Spleen (tissue), 7 donors: Measurements from ENCODE around the gene ATP1A3.

Source experiments
- POLR2A ChIP-seq, 3 donors: fragments of 450-650 bp; IDR thresholded peaks; one replicate each; pipeline ENCODE4 v1.5.1; 2017; ENCODE audit warnings: antibody characterized with exemption in 3 of 3, mild to moderate bottlenecking in 1 of 3
- TF ChIP-seq, protein P1 (sequence below), 11 experiments: fragments of 200-600 bp in 7 of 11; fragments of 450-650 bp in 4 of 11; sonication (generic) in 4 of 11; IDR thresholded peaks in 8 of 11; conservative IDR thresholded peaks in 3 of 11; 1 replicate in 7 of 11; 2 replicates in 4 of 11; pipeline versions ENCODE4 v1.4.0 to v1.8.0; 2016 to 2021; ENCODE audit warnings: antibody characterized with exemption in 11 of 11, inconsistent platforms in 4 of 11, mild to moderate bottlenecking in 1 of 11
- donor health status: DM: no; HTN: no; CAD: no; lungs with moderate emphysema.
- donor health status: DM: no; HTN: no; CAD: no.
- donor health status: DM: no; HTN: no; CAD: no.

DNA sequence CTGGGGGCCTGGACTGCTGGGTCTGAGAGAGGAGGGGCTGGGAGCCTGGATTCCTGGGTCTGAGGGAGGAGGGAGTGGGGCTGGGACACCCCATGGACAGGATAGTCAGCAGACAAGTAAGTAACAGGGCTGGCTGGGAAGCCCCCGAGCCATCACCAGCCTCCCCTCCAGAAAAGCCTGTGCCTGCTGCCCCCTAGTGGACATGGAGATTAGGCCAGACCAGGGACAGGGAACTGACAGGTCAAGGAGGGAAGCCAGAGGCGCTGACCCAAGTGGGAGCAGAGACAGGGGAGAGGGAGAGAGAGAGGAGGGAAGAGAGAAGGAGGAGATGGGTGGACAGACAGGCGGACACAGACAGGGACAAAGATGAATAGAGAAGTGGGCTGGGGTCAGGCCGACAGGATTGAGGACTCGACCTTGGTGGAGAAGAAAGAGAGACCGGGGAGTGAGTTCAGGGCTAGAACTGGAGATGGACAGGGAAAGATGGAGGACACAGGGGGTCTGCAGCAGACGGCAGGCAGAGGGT lies 59.1 kb downstream of the ATP1A3 start:
- TF ChIP-seq, protein P1, sequence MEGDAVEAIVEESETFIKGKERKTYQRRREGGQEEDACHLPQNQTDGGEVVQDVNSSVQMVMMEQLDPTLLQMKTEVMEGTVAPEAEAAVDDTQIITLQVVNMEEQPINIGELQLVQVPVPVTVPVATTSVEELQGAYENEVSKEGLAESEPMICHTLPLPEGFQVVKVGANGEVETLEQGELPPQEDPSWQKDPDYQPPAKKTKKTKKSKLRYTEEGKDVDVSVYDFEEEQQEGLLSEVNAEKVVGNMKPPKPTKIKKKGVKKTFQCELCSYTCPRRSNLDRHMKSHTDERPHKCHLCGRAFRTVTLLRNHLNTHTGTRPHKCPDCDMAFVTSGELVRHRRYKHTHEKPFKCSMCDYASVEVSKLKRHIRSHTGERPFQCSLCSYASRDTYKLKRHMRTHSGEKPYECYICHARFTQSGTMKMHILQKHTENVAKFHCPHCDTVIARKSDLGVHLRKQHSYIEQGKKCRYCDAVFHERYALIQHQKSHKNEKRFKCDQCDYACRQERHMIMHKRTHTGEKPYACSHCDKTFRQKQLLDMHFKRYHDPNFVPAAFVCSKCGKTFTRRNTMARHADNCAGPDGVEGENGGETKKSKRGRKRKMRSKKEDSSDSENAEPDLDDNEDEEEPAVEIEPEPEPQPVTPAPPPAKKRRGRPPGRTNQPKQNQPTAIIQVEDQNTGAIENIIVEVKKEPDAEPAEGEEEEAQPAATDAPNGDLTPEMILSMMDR (IDR thresholded peaks at IDR 0.05 in 8 of 11, conservative IDR thresholded peaks at IDR 0.05 in 3 of 11): peak; percentile 74 to 94 (median 89)
- no peak for TF ChIP-seq POLR2A (IDR thresholded peaks at IDR 0.05)
